Measurements from ENCODE around the gene RYR2. TPM values are rescaled to one million over a fixed set of nuclear protein-coding genes. Genes with fewer than 3 reads are reported as not detected.

The RYR2 gene
- total and polyA plus RNA-seq, 2 of the 8 experiments (the other 6 are each of a cell fraction or from before 2014, with no cell fraction given) = 1.3 to 4.4 TPM

DNA sequence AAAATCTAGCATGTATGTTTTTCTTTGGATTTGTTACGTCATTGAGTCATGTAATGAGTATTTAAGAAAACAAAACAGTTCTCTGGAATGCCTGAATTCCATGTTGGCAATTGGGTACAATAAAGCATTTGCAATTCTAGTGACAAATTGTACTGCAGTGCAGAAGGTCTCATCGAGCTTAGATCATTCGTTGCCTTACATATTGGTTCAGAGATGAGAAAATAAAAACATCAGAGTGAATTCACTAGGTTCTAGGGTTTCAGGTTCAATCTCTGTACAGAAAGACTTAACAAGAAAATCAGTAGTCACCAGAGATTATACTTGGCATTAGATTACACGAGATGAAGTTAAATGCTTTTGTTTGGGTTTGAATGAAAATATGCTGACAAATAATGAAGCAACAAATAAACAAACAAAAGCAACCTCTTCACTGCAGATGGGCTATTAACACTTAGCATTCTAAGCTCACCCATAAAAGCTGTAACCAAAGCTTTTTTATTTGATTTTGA, 124.7 kb downstream of the RYR2 start:
- Histone ChIP-seq H3K36me3 (ENCODE audit: control insufficient read depth in 2 of 4, insufficient read depth in 4 of 4, low read length in 3 of 4) (no peaks in the 10 kb centered on the region), H3K9ac (replicated peaks in 1 of 4; ENCODE audit: extremely low read depth in 1 of 4, low read depth in 3 of 4, low read length in 3 of 4) (no peak overlapping the region), H3K4me1 (replicated peaks in 1 of 4; ENCODE audit: control insufficient read depth in 3 of 4, insufficient read depth in 4 of 4, low read length in 3 of 4) (peaks cover 0 to 2% (median 0%) of the 10 kb centered on the region in 4 experiments; a peak in 1 of 7 replicates), H2BK15ac (ENCODE audit: low read length) (no peak overlapping the region), H4K8ac (ENCODE audit: extremely low read depth, insufficient read depth, low read length) (no peak overlapping the region), H2AFZ (ENCODE audit: low read length) (no peak overlapping the region), H3K4me3 (ENCODE audit: extremely low read depth in 1 of 4, insufficient read depth in 2 of 4, low read depth in 3 of 4, low read length in 4 of 4) (no peak overlapping the region), H2BK5ac (ENCODE audit: low read depth, low read length) (no peak overlapping the region), H4K20me1 (replicated peaks in 1 of 2; ENCODE audit: control insufficient read depth in 1 of 2, insufficient read depth in 2 of 2, low read length in 2 of 2) (no peaks in the 10 kb centered on the region), H4K5ac (ENCODE audit: insufficient read length, low read depth, low read length) (no peak overlapping the region), H3K79me1 (ENCODE audit: low read depth, low read length) (no peaks in the 10 kb centered on the region), H3K56ac (replicated peaks; ENCODE audit: insufficient read length, low read depth, low read length) (no peak overlapping the region), H3K23me2 (ENCODE audit: low read depth, low read length) (no peaks in the 10 kb centered on the region), H3K27me3 (replicated peaks in 1 of 4; ENCODE audit: control insufficient read depth in 3 of 4, extremely low read depth in 1 of 4, insufficient read depth in 3 of 4, low read length in 3 of 4) (no peaks in the 10 kb centered on the region), H4K91ac (replicated peaks; ENCODE audit: insufficient read length, low read length) (no peak overlapping the region), H3K79me2 (ENCODE audit: control insufficient read depth in 1 of 2, insufficient read depth in 2 of 2, low read length in 2 of 2) (no peaks in the 10 kb centered on the region; a peak in 2 of 4 replicates), H3K27ac (ENCODE audit: low read depth, low read length) (no peak overlapping the region), H2AK5ac (ENCODE audit: low read depth, low read length) (no peak overlapping the region), H3K9me3 (ENCODE audit: insufficient read depth in 2 of 2, low read depth in 1 of 2, low read length in 1 of 2) (no peaks in the 10 kb centered on the region), H3K4ac (replicated peaks; ENCODE audit: insufficient read length, low read depth, low read length) (no peak overlapping the region), H2BK12ac (ENCODE audit: low read depth, low read length) (no peak overlapping the region), H3K14ac (ENCODE audit: insufficient read length) (no peak overlapping the region), H3K23ac (ENCODE audit: insufficient read length) (no peak overlapping the region), H2BK120ac (replicated peaks; ENCODE audit: low read depth, low read length) (no peak overlapping the region), H3K18ac (ENCODE audit: extremely low read depth, low read length) (no peak overlapping the region), H2BK20ac (ENCODE audit: low read length) (no peak overlapping the region), H3K4me2 (ENCODE audit: insufficient read depth in 1 of 2, low read depth in 2 of 2, low read length in 2 of 2) (no peak overlapping the region)
- DNase-seq (ENCODE audit: low read depth in 1 of 2, low spot score in 2 of 2) = no peak
- ChIA-PET CTCF (ENCODE audit: partially characterized antibody) (interaction anchor here (0.7 to 2.7 kb wide), 5 partner anchors 12 to 124 kb away, joined by 3 to 6 read pairs (median 4); partner anchors contain the start of gene RYR2), POLR2A (ENCODE audit: partially characterized antibody) (no interaction called here)
- no peak for FAIRE-seq
- 90% methylated on average over 4 of the region's 4 CpGs; no CpG with 5 or more reads in 1 of the 2 experiments for WGBS, 2 experiments (ENCODE audit: extremely low coverage in 1 of 2, insufficient coverage in 1 of 2, insufficient read length in 1 of 2, insufficient replicate concordance in 2 of 2, low coverage in 1 of 2, low lambda C conversion rate in 2 of 2, missing lambda C conversion rate in 1 of 2)
- TF ChIP-seq SAP30 (IDR thresholded peaks at IDR 0.05; ENCODE audit: insufficient read depth, insufficient replicate concordance, low read length) = no peak
- TF ChIP-seq SIRT6 (IDR thresholded peaks at IDR 0.05; ENCODE audit: low read length) = no peak
- TF ChIP-seq ATF2 (IDR thresholded peaks at IDR 0.05; ENCODE audit: low read length) = no peak
- no peak for TF ChIP-seq POU5F1 (IDR thresholded peaks at IDR 0.05; ENCODE audit: low read depth, low read length)
- no peak for TF ChIP-seq SIN3A (conservative IDR thresholded peaks at IDR 0.05 in 1 of 2, IDR thresholded peaks at IDR 0.05 in 1 of 2; ENCODE audit: low read depth in 1 of 2, low read length in 2 of 2)
- no peak for TF ChIP-seq RBBP5 (IDR thresholded peaks at IDR 0.05; ENCODE audit: borderline replicate concordance, low read depth, low read length)
- TF ChIP-seq POLR2A (IDR thresholded peaks at IDR 0.05; ENCODE audit: control extremely low read depth in 1 of 2, low read depth in 2 of 2, low read length in 2 of 2) = no peak
- no peak for TF ChIP-seq CHD2 (IDR thresholded peaks at IDR 0.05; ENCODE audit: low read length)
- TF ChIP-seq RAD21 (IDR thresholded peaks at IDR 0.05 in 1 of 2, conservative IDR thresholded peaks at IDR 0.05 in 1 of 2; ENCODE audit: low read depth in 2 of 2, low read length in 2 of 2) = no peak
- TF ChIP-seq, protein P1, sequence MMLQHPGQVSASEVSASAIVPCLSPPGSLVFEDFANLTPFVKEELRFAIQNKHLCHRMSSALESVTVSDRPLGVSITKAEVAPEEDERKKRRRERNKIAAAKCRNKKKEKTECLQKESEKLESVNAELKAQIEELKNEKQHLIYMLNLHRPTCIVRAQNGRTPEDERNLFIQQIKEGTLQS (IDR thresholded peaks at IDR 0.05; ENCODE audit: insufficient read depth, low read depth, low read length) = no peak
- no peak for TF ChIP-seq CBX5 (IDR thresholded peaks at IDR 0.05; ENCODE audit: low read depth, low read length)
